SK-N-SH (cell line): Measurements from ENCODE around the gene ARHGEF39. TPM values are rescaled to one million over a fixed set of nuclear protein-coding genes. Genes with fewer than 3 reads are reported as not detected.
"Not testable (repeated sequence)": the region's sequence is repeated elsewhere in the genome, so short reads cannot be mapped to it uniquely, and the experiment has no call there.

Experiments
- CTCF ChIA-PET: fragments of 300-600, 350-600 bp; formaldehyde crosslinking; extraction: SDS; loops from one replicate; lab custom pipeline; 2021; lab: Yijun Ruan, JAX
- POLR2A ChIA-PET: fragments of 350-600 bp; sonication (Branson Sonifier 250); formaldehyde crosslinking; extraction: SDS; loops from one replicate; lab custom pipeline; 2020; ENCODE audit warnings: antibody characterized with exemption, inconsistent platforms; lab: Yijun Ruan, JAX
- DNase-seq: peaks from one replicate; pipeline ENCODE4 v3.0.0; 2012
- H2AFZ ChIP-seq: fragments of 200-600 bp; sonication (generic); 2 replicates; pipeline ENCODE4 v1.8.1; 2016; ENCODE audit warnings: antibody characterized with exemption, mild to moderate bottlenecking, low read depth
- H3F3A ChIP-seq: fragments of 200-600 bp; sonication (generic); replicated peaks from 2 replicates; pipeline ENCODE3; 2016; ENCODE audit warnings: antibody characterized with exemption, mild to moderate bottlenecking; ENCODE audit not compliant: insufficient read depth
- H3K27ac ChIP-seq, 2 experiments: fragments of 200-500 bp in 1 of 2; fragments of 200-600 bp in 1 of 2; sonication (Bioruptor generic) in 1 of 2; sonication (generic), shearing (Covaris generic) in 1 of 2; 2 replicates each; pipeline versions ENCODE4 v1.5.1 to v1.6.1; 2014 to 2016; ENCODE audit warnings: low read depth in 2 of 2, inconsistent platforms in 1 of 2, low read length in 1 of 2, mild to moderate bottlenecking in 1 of 2, mixed read lengths in 1 of 2
- H3K27me3 ChIP-seq: fragments of 200-600 bp; sonication (generic), shearing (Covaris generic); 2 replicates; pipeline ENCODE4 v1.6.1; 2016; ENCODE audit warnings: mixed run types; ENCODE audit not compliant: insufficient read depth
- H3K36me3 ChIP-seq, 2 experiments: fragments of 200-500 bp in 1 of 2; fragments of 200-600 bp in 1 of 2; sonication (Bioruptor generic) in 1 of 2; sonication (generic) in 1 of 2; replicated peaks in 1 of 2; 2 replicates each; pipeline versions ENCODE3 to v1.5.1; 2014 to 2016; ENCODE audit warnings: low read length in 1 of 2, mild to moderate bottlenecking in 1 of 2; ENCODE audit not compliant: insufficient read depth in 2 of 2, control insufficient read depth in 1 of 2
- H3K4me1 ChIP-seq, 2 experiments: fragments of 200-500 bp in 1 of 2; fragments of 200-600 bp in 1 of 2; sonication (Bioruptor generic) in 1 of 2; sonication (generic), shearing (Covaris generic) in 1 of 2; 2 replicates each; pipeline versions ENCODE4 v1.5.1 to v1.6.1; 2014 to 2016; ENCODE audit warnings: low read depth in 1 of 2, low read length in 1 of 2, mixed run types in 1 of 2; ENCODE audit not compliant: insufficient read depth in 2 of 2, control insufficient read depth in 1 of 2
- H3K4me2 ChIP-seq: fragments of 200-600 bp; sonication (generic), shearing (Covaris generic); 2 replicates; pipeline ENCODE4 v1.6.1; 2017; ENCODE audit warnings: mixed run types
- H3K4me3 ChIP-seq, 2 experiments: fragments of 200-500 bp in 1 of 2; fragments of 200-600 bp in 1 of 2; sonication (Bioruptor generic) in 1 of 2; sonication (generic), shearing (Covaris generic) in 1 of 2; 2 replicates each; pipeline versions ENCODE4 v1.5.1 to v1.8.1; 2014 to 2016; ENCODE audit warnings: low read depth in 2 of 2, inconsistent platforms in 1 of 2, low read length in 1 of 2, mild to moderate bottlenecking in 1 of 2, mixed read lengths in 1 of 2, moderate library complexity in 1 of 2
- H3K79me2 ChIP-seq: fragments of 200-600 bp; sonication (generic); 2 replicates; pipeline ENCODE4 v1.8.1; 2017; ENCODE audit warnings: mild to moderate bottlenecking; ENCODE audit not compliant: insufficient read depth
- H3K9ac ChIP-seq: fragments of 200-600 bp; sonication (generic); 2 replicates; pipeline ENCODE4 v1.6.1; 2017; ENCODE audit warnings: mixed run types
- H3K9me2 ChIP-seq: fragments of 200-600 bp; sonication (generic); 2 replicates; pipeline ENCODE4 v1.6.1; 2017; ENCODE audit warnings: mixed run types
- H3K9me3 ChIP-seq: fragments of 200-600 bp; sonication (generic); 2 replicates; pipeline ENCODE4 v1.6.1; 2017; ENCODE audit warnings: mixed run types, mild to moderate bottlenecking, moderate library complexity
- H4K20me1 ChIP-seq: fragments of 200-600 bp; sonication (generic); 2 replicates; pipeline ENCODE4 v1.6.1; 2017; ENCODE audit warnings: mild to moderate bottlenecking, mixed run types; ENCODE audit not compliant: insufficient read depth
- CHD2 ChIP-seq: fragments of 150-350 bp; IDR thresholded peaks from 2 replicates; pipeline ENCODE4 v1.6.1; 2018; ENCODE audit warnings: low read length; ENCODE audit not compliant: partially characterized antibody
- EZH2phosphoT487 ChIP-seq: fragments of 200-600 bp; sonication (generic); IDR thresholded peaks from 2 replicates; pipeline ENCODE4 v1.6.1; 2017; ENCODE audit warnings: low read depth, mixed run types, mild to moderate bottlenecking, antibody characterized with exemption, moderate library complexity, borderline replicate concordance
- GABPA ChIP-seq: IDR thresholded peaks from 2 replicates; pipeline ENCODE4 v1.4.0; 2012; ENCODE audit warnings: low read depth, mild to moderate bottlenecking
- GATA2 ChIP-seq: sonication (generic); formaldehyde crosslinking; IDR thresholded peaks from 2 replicates; pipeline ENCODE4 v1.5.0; 2020; ENCODE audit warnings: mild to moderate bottlenecking, missing genetic modification reagents
- MXI1 ChIP-seq: IDR thresholded peaks from 2 replicates; pipeline ENCODE4 v1.6.1; 2012; ENCODE audit warnings: mild to moderate bottlenecking, low read depth, low read length, improper control_type of control experiment
- RCOR1 ChIP-seq: fragments of 150-350 bp; IDR thresholded peaks from 2 replicates; pipeline ENCODE4 v1.6.1; 2017; ENCODE audit warnings: antibody characterized with exemption, low read length
- USF1 ChIP-seq: IDR thresholded peaks from 2 replicates; pipeline ENCODE4 v1.4.0; 2012; ENCODE audit warnings: low read depth, borderline replicate concordance
- WGBS: methylation state at CpG from one replicate; pipeline ENCODE4 v1.1.6; 2017; ENCODE audit warnings: low lambda C conversion rate; 5-methylcytosine and 5-hydroxymethylcytosine counted together
- polyA plus RNA-seq, 3 experiments: library from polyadenylated mRNA; depleted of rRNA; stranded (reverse); fragments of >200 nt; gene quantifications; 2 replicates each; pipeline ENCODE4 v1.2.3, GENCODE V29; 2012
- TF ChIP-seq, protein P1 (sequence below): IDR thresholded peaks from 2 replicates; pipeline ENCODE4 v1.6.1; 2012; ENCODE audit warnings: mild to moderate bottlenecking, low read depth, low read length, moderate library complexity
- TF ChIP-seq, protein P2 (sequence below): IDR thresholded peaks from 2 replicates; pipeline ENCODE4 v1.4.0; 2012; ENCODE audit warnings: low read depth
- TF ChIP-seq, protein P3 (sequence below): fragments of 150-350 bp; IDR thresholded peaks from 2 replicates; pipeline ENCODE4 v1.6.1; 2016; ENCODE audit warnings: mild to moderate bottlenecking, low read depth, low read length
- TF ChIP-seq, protein P4 (sequence below): fragments of 200-600 bp; sonication (generic); IDR thresholded peaks from 2 replicates; pipeline ENCODE4 v1.6.1; 2017; ENCODE audit warnings: antibody characterized with exemption, mild to moderate bottlenecking, moderate library complexity

The ARHGEF39 gene
- polyA plus RNA-seq, 1 of the 3 experiments (the other 2 are of a cell fraction), result 4.9 TPM

- H3K4me3 ChIP-seq, result no peak overlapping the region
- H3K4me2 ChIP-seq, result no peak overlapping the region
- TF ChIP-seq CHD2, result no peak
- no peak for TF ChIP-seq RCOR1
- TF ChIP-seq, protein P1, sequence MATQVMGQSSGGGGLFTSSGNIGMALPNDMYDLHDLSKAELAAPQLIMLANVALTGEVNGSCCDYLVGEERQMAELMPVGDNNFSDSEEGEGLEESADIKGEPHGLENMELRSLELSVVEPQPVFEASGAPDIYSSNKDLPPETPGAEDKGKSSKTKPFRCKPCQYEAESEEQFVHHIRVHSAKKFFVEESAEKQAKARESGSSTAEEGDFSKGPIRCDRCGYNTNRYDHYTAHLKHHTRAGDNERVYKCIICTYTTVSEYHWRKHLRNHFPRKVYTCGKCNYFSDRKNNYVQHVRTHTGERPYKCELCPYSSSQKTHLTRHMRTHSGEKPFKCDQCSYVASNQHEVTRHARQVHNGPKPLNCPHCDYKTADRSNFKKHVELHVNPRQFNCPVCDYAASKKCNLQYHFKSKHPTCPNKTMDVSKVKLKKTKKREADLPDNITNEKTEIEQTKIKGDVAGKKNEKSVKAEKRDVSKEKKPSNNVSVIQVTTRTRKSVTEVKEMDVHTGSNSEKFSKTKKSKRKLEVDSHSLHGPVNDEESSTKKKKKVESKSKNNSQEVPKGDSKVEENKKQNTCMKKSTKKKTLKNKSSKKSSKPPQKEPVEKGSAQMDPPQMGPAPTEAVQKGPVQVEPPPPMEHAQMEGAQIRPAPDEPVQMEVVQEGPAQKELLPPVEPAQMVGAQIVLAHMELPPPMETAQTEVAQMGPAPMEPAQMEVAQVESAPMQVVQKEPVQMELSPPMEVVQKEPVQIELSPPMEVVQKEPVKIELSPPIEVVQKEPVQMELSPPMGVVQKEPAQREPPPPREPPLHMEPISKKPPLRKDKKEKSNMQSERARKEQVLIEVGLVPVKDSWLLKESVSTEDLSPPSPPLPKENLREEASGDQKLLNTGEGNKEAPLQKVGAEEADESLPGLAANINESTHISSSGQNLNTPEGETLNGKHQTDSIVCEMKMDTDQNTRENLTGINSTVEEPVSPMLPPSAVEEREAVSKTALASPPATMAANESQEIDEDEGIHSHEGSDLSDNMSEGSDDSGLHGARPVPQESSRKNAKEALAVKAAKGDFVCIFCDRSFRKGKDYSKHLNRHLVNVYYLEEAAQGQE, result no peak
- no peak for TF ChIP-seq MXI1
- no peak for TF ChIP-seq GATA2 (CRISPR knock-in tag)
- TF ChIP-seq, protein P2, sequence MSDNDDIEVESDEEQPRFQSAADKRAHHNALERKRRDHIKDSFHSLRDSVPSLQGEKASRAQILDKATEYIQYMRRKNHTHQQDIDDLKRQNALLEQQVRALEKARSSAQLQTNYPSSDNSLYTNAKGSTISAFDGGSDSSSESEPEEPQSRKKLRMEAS, result no peak
- TF ChIP-seq, protein P3, sequence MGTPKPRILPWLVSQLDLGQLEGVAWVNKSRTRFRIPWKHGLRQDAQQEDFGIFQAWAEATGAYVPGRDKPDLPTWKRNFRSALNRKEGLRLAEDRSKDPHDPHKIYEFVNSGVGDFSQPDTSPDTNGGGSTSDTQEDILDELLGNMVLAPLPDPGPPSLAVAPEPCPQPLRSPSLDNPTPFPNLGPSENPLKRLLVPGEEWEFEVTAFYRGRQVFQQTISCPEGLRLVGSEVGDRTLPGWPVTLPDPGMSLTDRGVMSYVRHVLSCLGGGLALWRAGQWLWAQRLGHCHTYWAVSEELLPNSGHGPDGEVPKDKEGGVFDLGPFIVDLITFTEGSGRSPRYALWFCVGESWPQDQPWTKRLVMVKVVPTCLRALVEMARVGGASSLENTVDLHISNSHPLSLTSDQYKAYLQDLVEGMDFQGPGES, result no peak
- TF ChIP-seq GABPA, result no peak
- no peak for TF ChIP-seq USF1
- TF ChIP-seq, protein P4, sequence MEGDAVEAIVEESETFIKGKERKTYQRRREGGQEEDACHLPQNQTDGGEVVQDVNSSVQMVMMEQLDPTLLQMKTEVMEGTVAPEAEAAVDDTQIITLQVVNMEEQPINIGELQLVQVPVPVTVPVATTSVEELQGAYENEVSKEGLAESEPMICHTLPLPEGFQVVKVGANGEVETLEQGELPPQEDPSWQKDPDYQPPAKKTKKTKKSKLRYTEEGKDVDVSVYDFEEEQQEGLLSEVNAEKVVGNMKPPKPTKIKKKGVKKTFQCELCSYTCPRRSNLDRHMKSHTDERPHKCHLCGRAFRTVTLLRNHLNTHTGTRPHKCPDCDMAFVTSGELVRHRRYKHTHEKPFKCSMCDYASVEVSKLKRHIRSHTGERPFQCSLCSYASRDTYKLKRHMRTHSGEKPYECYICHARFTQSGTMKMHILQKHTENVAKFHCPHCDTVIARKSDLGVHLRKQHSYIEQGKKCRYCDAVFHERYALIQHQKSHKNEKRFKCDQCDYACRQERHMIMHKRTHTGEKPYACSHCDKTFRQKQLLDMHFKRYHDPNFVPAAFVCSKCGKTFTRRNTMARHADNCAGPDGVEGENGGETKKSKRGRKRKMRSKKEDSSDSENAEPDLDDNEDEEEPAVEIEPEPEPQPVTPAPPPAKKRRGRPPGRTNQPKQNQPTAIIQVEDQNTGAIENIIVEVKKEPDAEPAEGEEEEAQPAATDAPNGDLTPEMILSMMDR, result no peak
- TF ChIP-seq EZH2phosphoT487, result no peak
- H3K9me2 ChIP-seq, result no peaks in the 10 kb centered on the region
- H3K27me3 ChIP-seq, result no peaks in the 10 kb centered on the region
- no peaks in the 10 kb centered on the region for H3K79me2 ChIP-seq
- POLR2A ChIA-PET, result no interaction called here
- CTCF ChIA-PET, result interaction anchor here (0.6 kb wide), 1 partner anchor 27 kb away, joined by 3 read pairs; no protein-coding TSS in a partner anchor
- H3K4me1 ChIP-seq, result peaks cover 6 to 7% of the 10 kb centered on the region in 2 experiments; a peak in 1 of 4 replicates
- H3F3A ChIP-seq, result peaks cover 5% of the 10 kb centered on the region
- no peak overlapping the region for H2AFZ ChIP-seq
- no peak overlapping the region for H3K27ac ChIP-seq
- H3K9ac ChIP-seq, result no peak overlapping the region
- WGBS, result 83% methylated on average over 12 of the region's 12 CpGs
- H4K20me1 ChIP-seq, result no peaks in the 10 kb centered on the region
- no peaks in the 10 kb centered on the region for H3K36me3 ChIP-seq
- DNase-seq, result no peak
- no peaks in the 10 kb centered on the region for H3K9me3 ChIP-seq
These were observed 21.9 kb downstream of the ARHGEF39 start for GRCh38 chr9:35643046-35643445.

DNA sequence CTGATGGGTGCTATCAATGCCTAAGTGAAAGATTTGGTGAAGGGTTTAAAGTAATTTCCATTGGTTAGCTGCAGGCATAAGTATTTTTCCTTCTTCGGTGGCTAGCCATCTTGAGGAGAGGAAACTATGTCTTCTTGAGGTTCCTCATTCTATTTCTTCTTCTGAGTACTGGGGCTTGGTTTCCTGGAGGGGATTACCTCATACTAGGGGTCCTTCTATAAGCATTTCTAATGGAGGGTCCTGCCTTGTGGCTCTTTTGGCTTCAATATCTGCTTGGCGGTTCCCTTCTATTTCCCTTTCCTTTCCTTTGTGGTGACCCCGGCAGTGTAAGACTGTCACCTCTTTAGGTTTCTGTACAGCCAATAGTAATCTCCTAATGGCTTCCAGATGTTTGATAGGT, 23.5 kb downstream of the ARHGEF39 start:
- H3K27ac ChIP-seq, DNase-seq, H3K27me3 ChIP-seq, H3F3A ChIP-seq, H2AFZ ChIP-seq, H3K36me3 ChIP-seq, H4K20me1 ChIP-seq, H3K4me1 ChIP-seq, H3K9me3 ChIP-seq, H3K9ac ChIP-seq, H3K9me2 ChIP-seq, CTCF ChIA-PET, H3K79me2 ChIP-seq, H3K4me3 ChIP-seq, POLR2A ChIA-PET, H3K4me2 ChIP-seq: not testable (repeated sequence)
- 93% methylated on average over 3 of the region's 3 CpGs for WGBS

GRCh38 chr9:35640431-35640830, 24.6 kb downstream of the ARHGEF39 start:
- H3K36me3 ChIP-seq, H3F3A ChIP-seq, H3K9me2 ChIP-seq, H3K27ac ChIP-seq, H3K4me2 ChIP-seq, DNase-seq, H4K20me1 ChIP-seq, H3K27me3 ChIP-seq, H3K79me2 ChIP-seq, POLR2A ChIA-PET, H3K9me3 ChIP-seq, H3K4me1 ChIP-seq, H2AFZ ChIP-seq, H3K9ac ChIP-seq, H3K4me3 ChIP-seq: not testable (repeated sequence)
- CTCF ChIA-PET, result interaction anchor here (1.5 kb wide), 1 partner anchor 29 kb away, joined by 5 read pairs; no protein-coding TSS in a partner anchor
- 92% methylated on average over 15 of the region's 15 CpGs for WGBS
